H1 (cell line): Measurements from ENCODE around the gene TLNRD1. TPM values are rescaled to one million over a fixed set of nuclear protein-coding genes. Genes with fewer than 3 reads are reported as not detected.

Source experiments
- CTCF ChIA-PET: fragments of 300-600 bp; sonication (Branson Sonifier 250); formaldehyde crosslinking; loops from one replicate; lab custom pipeline; 2021; ENCODE audit not compliant: partially characterized antibody; lab: Charles Lee
- POLR2A ChIA-PET: fragments of 300-600 bp; sonication (Branson Sonifier 250); formaldehyde crosslinking; loops from one replicate; lab custom pipeline; 2021; ENCODE audit warnings: inconsistent platforms; ENCODE audit not compliant: partially characterized antibody; lab: Charles Lee
- DNase-seq, 2 experiments: peaks; one replicate each; pipeline versions ENCODE4 v3.0.0 to v3.0.0-alpha.2; 2010 to 2022; ENCODE audit warnings: low spot score in 2 of 2, low read depth in 1 of 2, mixed read lengths in 1 of 2
- FAIRE-seq: peaks from 2 replicates; lab custom pipeline; 2011; peaks lifted over from hg19 to GRCh38; lab: Jason Lieb, UNC
- H2AFZ ChIP-seq: 2 replicates; pipeline ENCODE4 v1.8.1; 2012; ENCODE audit warnings: low read length, inconsistent platforms
- H2AK5ac ChIP-seq: 2 replicates; pipeline ENCODE4 v1.6.1; 2013; ENCODE audit warnings: low read depth, low read length
- H2BK120ac ChIP-seq: replicated peaks from 2 replicates; pipeline ENCODE3; 2013; ENCODE audit warnings: low read depth, low read length, inconsistent platforms
- H2BK12ac ChIP-seq: 2 replicates; pipeline ENCODE4 v1.6.1; 2013; ENCODE audit warnings: low read depth, low read length
- H2BK15ac ChIP-seq: 2 replicates; pipeline ENCODE4 v1.6.1; 2013; ENCODE audit warnings: low read length
- H2BK20ac ChIP-seq: 2 replicates; pipeline ENCODE4 v1.6.1; 2013; ENCODE audit warnings: low read length
- H2BK5ac ChIP-seq: 2 replicates; pipeline ENCODE4 v1.6.1; 2013; ENCODE audit warnings: low read depth, low read length
- H3K14ac ChIP-seq: 2 replicates; pipeline ENCODE4 v1.6.1; 2013; ENCODE audit warnings: inconsistent platforms; ENCODE audit not compliant: insufficient read length
- H3K18ac ChIP-seq: 2 replicates; pipeline ENCODE4 v1.6.1; 2013; ENCODE audit warnings: low read length; ENCODE audit errors: extremely low read depth
- H3K23ac ChIP-seq: 2 replicates; pipeline ENCODE4 v1.6.1; 2013; ENCODE audit warnings: inconsistent platforms; ENCODE audit not compliant: insufficient read length
- H3K23me2 ChIP-seq: 2 replicates; pipeline ENCODE4 v1.6.1; 2013; ENCODE audit warnings: low read depth, low read length
- H3K27ac ChIP-seq: 2 replicates; pipeline ENCODE4 v1.6.1; 2011; ENCODE audit warnings: low read depth, low read length, inconsistent platforms
- H3K27me3 ChIP-seq, 4 experiments: replicated peaks in 1 of 4; 1 replicate in 1 of 4; 2 replicates in 3 of 4; pipeline versions ENCODE4 v1.6.1 to v1.8.1; 2011 to 2013; ENCODE audit warnings: low read length in 3 of 4, mild to moderate bottlenecking in 3 of 4, inconsistent platforms in 2 of 4, mixed read lengths in 2 of 4, moderate library complexity in 1 of 4; ENCODE audit not compliant: control insufficient read depth in 3 of 4, insufficient read depth in 3 of 4; ENCODE audit errors: extremely low read depth in 1 of 4
- H3K36me3 ChIP-seq, 4 experiments: 2 replicates each; pipeline versions ENCODE4 v1.6.1 to v1.8.1; 2011 to 2013; ENCODE audit warnings: mild to moderate bottlenecking in 4 of 4, low read length in 3 of 4, moderate library complexity in 2 of 4, control low read depth in 1 of 4, inconsistent platforms in 1 of 4; ENCODE audit not compliant: insufficient read depth in 4 of 4, control insufficient read depth in 2 of 4
- H3K4ac ChIP-seq: replicated peaks from 2 replicates; pipeline ENCODE3; 2013; ENCODE audit warnings: low read length, low read depth, mixed read lengths, inconsistent platforms; ENCODE audit not compliant: insufficient read length
- H3K4me1 ChIP-seq, 4 experiments: replicated peaks in 1 of 4; 1 replicate in 1 of 4; 2 replicates in 3 of 4; pipeline versions ENCODE4 v1.6.1 to v1.8.1; 2011 to 2013; ENCODE audit warnings: low read length in 3 of 4, inconsistent platforms in 2 of 4, mixed read lengths in 1 of 4; ENCODE audit not compliant: insufficient read depth in 4 of 4, control insufficient read depth in 3 of 4
- H3K4me2 ChIP-seq, 2 experiments: 2 replicates each; pipeline versions ENCODE4 v1.6.1 to v1.8.1; 2011 to 2013; ENCODE audit warnings: low read depth in 2 of 2, low read length in 2 of 2, control low read depth in 1 of 2, inconsistent platforms in 1 of 2, mild to moderate bottlenecking in 1 of 2; ENCODE audit not compliant: insufficient read depth in 1 of 2
- H3K4me3 ChIP-seq, 4 experiments: fragments of 200-600, 300-600 bp in 1 of 4; sonication (generic), shearing (Covaris generic), sonication (Bioruptor Twin) in 1 of 4; 2 replicates each; pipeline versions ENCODE4 v1.5.1 to v1.8.1; 2011 to 2016; ENCODE audit warnings: low read length in 4 of 4, low read depth in 3 of 4, control low read depth in 2 of 4, inconsistent platforms in 2 of 4, mild to moderate bottlenecking in 2 of 4, mixed read lengths in 1 of 4, moderate library complexity in 1 of 4; ENCODE audit not compliant: insufficient read depth in 2 of 4; ENCODE audit errors: extremely low read depth in 1 of 4
- H3K56ac ChIP-seq: replicated peaks from 2 replicates; pipeline ENCODE3; 2013; ENCODE audit warnings: low read depth, mild to moderate bottlenecking, mixed read lengths, low read length, inconsistent platforms; ENCODE audit not compliant: insufficient read length
- H3K79me1 ChIP-seq: 2 replicates; pipeline ENCODE4 v1.6.1; 2013; ENCODE audit warnings: low read depth, low read length, control low read depth
- H3K79me2 ChIP-seq, 2 experiments: 2 replicates each; pipeline versions ENCODE4 v1.6.1 to v1.8.1; 2012 to 2013; ENCODE audit warnings: low read length in 2 of 2, mild to moderate bottlenecking in 2 of 2, inconsistent platforms in 1 of 2; ENCODE audit not compliant: insufficient read depth in 2 of 2, control insufficient read depth in 1 of 2
- H3K9ac ChIP-seq, 4 experiments: replicated peaks in 1 of 4; 1 replicate in 1 of 4; 2 replicates in 3 of 4; pipeline versions ENCODE4 v1.6.1 to v1.8.1; 2011 to 2013; ENCODE audit warnings: low read depth in 3 of 4, low read length in 3 of 4, control low read depth in 2 of 4, mild to moderate bottlenecking in 2 of 4, moderate library complexity in 2 of 4, inconsistent platforms in 1 of 4; ENCODE audit errors: extremely low read depth in 1 of 4
- H3K9me3 ChIP-seq, 2 experiments: 2 replicates each; pipeline versions ENCODE4 v1.6.1 to v1.8.1; 2012 to 2013; ENCODE audit warnings: mild to moderate bottlenecking in 2 of 2, moderate library complexity in 2 of 2, control low read depth in 1 of 2, inconsistent platforms in 1 of 2, low read depth in 1 of 2, low read length in 1 of 2, mixed read lengths in 1 of 2; ENCODE audit not compliant: insufficient read depth in 2 of 2
- H4K20me1 ChIP-seq, 2 experiments: replicated peaks in 1 of 2; 2 replicates each; pipeline versions ENCODE3 to v1.8.1; 2011 to 2013; ENCODE audit warnings: inconsistent platforms in 2 of 2, low read length in 2 of 2, mild to moderate bottlenecking in 1 of 2; ENCODE audit not compliant: insufficient read depth in 2 of 2, control insufficient read depth in 1 of 2
- H4K5ac ChIP-seq: 2 replicates; pipeline ENCODE4 v1.6.1; 2013; ENCODE audit warnings: low read length, low read depth, mixed read lengths, inconsistent platforms; ENCODE audit not compliant: insufficient read length
- H4K8ac ChIP-seq: 2 replicates; pipeline ENCODE4 v1.8.0; 2013; ENCODE audit warnings: mild to moderate bottlenecking, moderate library complexity, low read length, inconsistent platforms; ENCODE audit not compliant: insufficient read depth; ENCODE audit errors: extremely low read depth
- H4K91ac ChIP-seq: replicated peaks from 2 replicates; pipeline ENCODE3; 2013; ENCODE audit warnings: low read length, mixed read lengths, inconsistent platforms; ENCODE audit not compliant: insufficient read length
- ASH2L ChIP-seq: fragments of 200-600, 300-600 bp; sonication (generic); IDR thresholded peaks from one replicate; pipeline ENCODE4 v1.7.1; 2017; ENCODE audit warnings: low read length
- BRCA1 ChIP-seq: IDR thresholded peaks from 2 replicates; pipeline ENCODE4 v1.6.1; 2012; ENCODE audit warnings: low read depth, low read length, improper control_type of control experiment
- CBX8 ChIP-seq: fragments of 300-800, 300-1000 bp; sonication (generic); IDR thresholded peaks from 2 replicates; pipeline ENCODE4 v1.7.1; 2016; ENCODE audit warnings: low read depth, low read length, borderline replicate concordance
- CREB1 ChIP-seq: IDR thresholded peaks from 2 replicates; pipeline ENCODE4 v1.6.1; 2012; ENCODE audit warnings: inconsistent platforms
- JUN ChIP-seq: IDR thresholded peaks from 2 replicates; pipeline ENCODE4 v1.6.1; 2011; ENCODE audit warnings: low read depth, mild to moderate bottlenecking, improper control_type of control experiment, low read length
- KDM4A ChIP-seq: IDR thresholded peaks from one replicate; pipeline ENCODE4 v1.7.1; 2012; ENCODE audit warnings: low read depth, mild to moderate bottlenecking, moderate library complexity, low read length, inconsistent platforms; ENCODE audit not compliant: severe bottlenecking
- POU5F1 ChIP-seq: IDR thresholded peaks from 2 replicates; pipeline ENCODE4 v1.6.1; 2011; ENCODE audit warnings: low read depth, mild to moderate bottlenecking, low read length, moderate library complexity
- RXRA ChIP-seq: IDR thresholded peaks from 2 replicates; pipeline ENCODE4 v1.6.1; 2011; ENCODE audit warnings: low read depth, mild to moderate bottlenecking, low read length, moderate library complexity; ENCODE audit not compliant: insufficient read depth
- SIRT6 ChIP-seq: IDR thresholded peaks from one replicate; pipeline ENCODE4 v1.7.1; 2012; ENCODE audit warnings: low read length, inconsistent platforms
- SP1 ChIP-seq: IDR thresholded peaks from 2 replicates; pipeline ENCODE4 v1.6.1; 2011; ENCODE audit warnings: low read depth, low read length
- SP4 ChIP-seq: IDR thresholded peaks from 2 replicates; pipeline ENCODE4 v1.6.1; 2012; ENCODE audit warnings: low read length, inconsistent platforms
- TAF7 ChIP-seq: optimal IDR thresholded peaks from 2 replicates; pipeline ENCODE3; 2011; ENCODE audit warnings: low read depth, mild to moderate bottlenecking, inconsistent platforms, low read length, moderate library complexity, borderline replicate concordance
- USF2 ChIP-seq: IDR thresholded peaks from 2 replicates; pipeline ENCODE4 v1.6.1; 2011; ENCODE audit warnings: low read length, improper control_type of control experiment
- ZNF274 ChIP-seq: IDR thresholded peaks from 2 replicates; pipeline ENCODE4 v1.7.0; 2012; ENCODE audit warnings: low read length, borderline replicate concordance; ENCODE audit errors: extremely low read depth
- WGBS, 2 experiments: shearing (Covaris generic) in 1 of 2; methylation state at CpG; one replicate each; pipeline versions ENCODE4 v1.1.6 to v1.1.7; 2013 to 2015; ENCODE audit warnings: low lambda C conversion rate in 2 of 2, mixed read lengths in 2 of 2, inconsistent platforms in 1 of 2, low coverage in 1 of 2, missing lambda C conversion rate in 1 of 2; ENCODE audit not compliant: insufficient replicate concordance in 2 of 2, insufficient coverage in 1 of 2, insufficient read length in 1 of 2; ENCODE audit errors: extremely low coverage in 1 of 2, missing lambda C conversion rate in 1 of 2; 5-methylcytosine and 5-hydroxymethylcytosine counted together
- polyA plus RNA-seq, 7 experiments: library from polyadenylated mRNA; depleted of rRNA in 3 of 7; stranded (reverse) in 5 of 7; unstranded in 2 of 7; fragments of >200 nt in 5 of 7; fragments of 200-250 nt in 2 of 7; gene quantifications; 1 replicate in 5 of 7; 2 replicates in 1 of 7; 4 replicates in 1 of 7; pipeline versions ENCODE4 v1.2.1 to v1.2.3, GENCODE V29; 2011 to 2013; ENCODE audit warnings: missing spikeins in 2 of 7, mixed read lengths in 2 of 7
- total RNA-seq: library from RNA; stranded (reverse); fragmentation: NEBNext Ultra II Directional; extraction: Animal tissue kit (Norgen Biotek cat#: 25700); gene quantifications from 2 replicates; pipeline ENCODE4 v1.2.1, GENCODE V29; 2021

Gene TLNRD1
- total and polyA plus RNA-seq, 2 of the 8 experiments (the other 6 are each of a cell fraction or from before 2014, with no cell fraction given): 12.2 to 20.5 TPM

GRCh38 chr15:81052046-81052445 is 51.3 kb downstream of the TLNRD1 start:
- Histone ChIP-seq H3K79me1 (no peaks in the 10 kb centered on the region), H3K36me3 (no peaks in the 10 kb centered on the region), H3K23me2 (no peaks in the 10 kb centered on the region), H2BK12ac (no peak overlapping the region), H2BK15ac (no peak overlapping the region), H3K27ac (no peak overlapping the region), H2BK20ac (no peak overlapping the region), H3K4ac (no peak overlapping the region), H2AFZ (no peak overlapping the region), H3K4me3 (no peak overlapping the region), H4K20me1 (no peaks in the 10 kb centered on the region), H2BK120ac (no peak overlapping the region), H4K8ac (no peak overlapping the region), H3K14ac (no peak overlapping the region), H3K9ac (no peak overlapping the region), H2AK5ac (no peak overlapping the region), H3K18ac (no peak overlapping the region), H3K4me2 (no peak overlapping the region), H4K5ac (no peak overlapping the region), H3K56ac (no peak overlapping the region), H2BK5ac (no peak overlapping the region), H3K27me3 (no peaks in the 10 kb centered on the region), H4K91ac (no peak overlapping the region), H3K79me2 (no peaks in the 10 kb centered on the region), H3K23ac (no peak overlapping the region), H3K4me1 (no peaks in the 10 kb centered on the region), H3K9me3 (no peaks in the 10 kb centered on the region)
- no peak for DNase-seq
- no peak for FAIRE-seq
- WGBS, 2 experiments: 94% methylated on average over 2 of the region's 2 CpGs; no CpG with 5 or more reads in 1 of the 2 experiments
- ChIA-PET POLR2A (no interaction called here), CTCF (interaction anchor here (0.7 kb wide), 1 partner anchor 217 kb away, joined by 3 read pairs; no protein-coding TSS in a partner anchor)
- TF ChIP-seq RXRA (no peak), JUN (no peak), ZNF274 (no peak), BRCA1 (no peak), POU5F1 (no peak), SP1 (no peak), CREB1 (no peak), TAF7 (no peak), SIRT6 (no peak), ASH2L (no peak), KDM4A (no peak), SP4 (no peak), USF2 (no peak), CBX8 (no peak)
